ENCODE data around the gene FBXL3.

FBXL3 gene

GRCh38 chr13:77002590-77003190 is 24.3 kb downstream of the FBXL3 start:
- DNase-seq = no peak
- peaks cover 13% of the 10 kb centered on the region for H3K4me1 ChIP-seq (ENCODE audit: low read length)
- TF ChIP-seq EZH2phosphoT487 (IDR thresholded peaks at IDR 0.05; ENCODE audit: low read length) = no peak
- TF ChIP-seq CTCF (IDR thresholded peaks at IDR 0.05; ENCODE audit: low read length) = peak; percentile 68
- peaks cover 3% of the 10 kb centered on the region; the same call in 1 of the 2 replicates for H3K36me3 ChIP-seq (replicated peaks; ENCODE audit: insufficient read depth, low read length)
- H3K27ac ChIP-seq (ENCODE audit: low read length) = no peak overlapping the region
- no peaks in the 10 kb centered on the region for H4K20me1 ChIP-seq (ENCODE audit: insufficient read depth, low read length)
- H3K9me3 ChIP-seq (replicated peaks; ENCODE audit: insufficient read depth, low read length) = no peaks in the 10 kb centered on the region
- H3K4me3 ChIP-seq (ENCODE audit: low read length) = no peak overlapping the region
- H3K4me2 ChIP-seq (ENCODE audit: low read depth, low read length) = no peak overlapping the region
- H3K27me3 ChIP-seq (replicated peaks; ENCODE audit: insufficient read depth, low read length) = no peaks in the 10 kb centered on the region
- peaks cover 20% of the 10 kb centered on the region for H3K79me2 ChIP-seq (ENCODE audit: low read length)
- no peaks in the 10 kb centered on the region for H3K9me2 ChIP-seq (replicated peaks; ENCODE audit: insufficient read depth, low read length)
- 0 out of 2 replicates have a peak, but pooled peaks cover 9% of the 10 kb centered on the region for H3F3A ChIP-seq (ENCODE audit: insufficient read depth, low read length)
- no peak overlapping the region for H3K9ac ChIP-seq (ENCODE audit: low read length)
- H2AFZ ChIP-seq (ENCODE audit: low read length) = no peak overlapping the region

DNA sequence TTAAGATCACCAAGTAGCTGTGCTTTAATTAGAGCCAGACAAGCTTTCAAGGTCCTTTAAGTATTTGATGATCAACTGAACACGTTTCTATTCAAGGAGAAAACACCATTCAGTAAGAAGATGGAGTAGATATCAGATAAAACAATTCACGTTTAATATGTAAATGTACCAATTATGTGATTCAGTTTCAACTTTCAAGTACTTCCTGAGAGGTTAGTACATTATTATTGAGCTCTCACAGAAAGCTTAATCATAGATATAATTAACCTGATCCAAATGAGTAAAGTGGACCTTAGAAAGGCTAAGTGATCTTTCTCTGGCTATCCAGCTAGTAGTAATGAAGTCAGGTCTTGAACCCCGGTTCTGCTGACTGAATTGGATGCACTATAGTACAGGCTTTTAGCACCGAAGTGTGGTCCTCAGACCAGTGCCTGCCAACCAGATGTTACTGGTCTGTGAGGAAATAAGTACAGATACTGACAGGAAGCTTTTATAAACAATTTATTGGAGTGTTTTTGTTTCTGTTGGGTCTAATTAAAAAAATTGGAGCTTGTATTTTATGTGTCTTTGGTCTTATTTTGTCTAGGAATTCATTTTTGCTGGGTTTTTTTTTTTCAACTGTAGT is 24.9 kb downstream of the FBXL3 start:
- H4K20me1 ChIP-seq (ENCODE audit: insufficient read depth, low read length) = no peaks in the 10 kb centered on the region
- H3K4me2 ChIP-seq (ENCODE audit: low read depth, low read length) = no peak overlapping the region
- H3K4me3 ChIP-seq (ENCODE audit: low read length) = no peak overlapping the region
- no peaks in the 10 kb centered on the region for H3K27me3 ChIP-seq (replicated peaks; ENCODE audit: insufficient read depth, low read length)
- H3F3A ChIP-seq (ENCODE audit: insufficient read depth, low read length) = 0 out of 2 replicates have a peak, but pooled peaks cover 9% of the 10 kb centered on the region
- no peaks in the 10 kb centered on the region for H3K9me2 ChIP-seq (replicated peaks; ENCODE audit: insufficient read depth, low read length)
- no peak overlapping the region for H2AFZ ChIP-seq (ENCODE audit: low read length)
- peaks cover 14% of the 10 kb centered on the region for H3K79me2 ChIP-seq (ENCODE audit: low read length)
- no peak for TF ChIP-seq EZH2 (optimal IDR thresholded peaks at IDR 0.05; ENCODE audit: low read depth, low read length)
- no peak for TF ChIP-seq CTCF (IDR thresholded peaks at IDR 0.05; ENCODE audit: low read length)
- no peak for TF ChIP-seq EZH2phosphoT487 (IDR thresholded peaks at IDR 0.05; ENCODE audit: low read length)
- H3K27ac ChIP-seq (ENCODE audit: low read length) = no peak overlapping the region
- H3K4me1 ChIP-seq (ENCODE audit: low read length) = peaks cover 13% of the 10 kb centered on the region
- H3K9me3 ChIP-seq (replicated peaks; ENCODE audit: insufficient read depth, low read length) = no peaks in the 10 kb centered on the region
- H3K9ac ChIP-seq (ENCODE audit: low read length) = no peak overlapping the region
- DNase-seq = no peak
- H3K36me3 ChIP-seq (replicated peaks; ENCODE audit: insufficient read depth, low read length) = no peaks in the 10 kb centered on the region; the same call in 1 of the 2 replicates

DNA sequence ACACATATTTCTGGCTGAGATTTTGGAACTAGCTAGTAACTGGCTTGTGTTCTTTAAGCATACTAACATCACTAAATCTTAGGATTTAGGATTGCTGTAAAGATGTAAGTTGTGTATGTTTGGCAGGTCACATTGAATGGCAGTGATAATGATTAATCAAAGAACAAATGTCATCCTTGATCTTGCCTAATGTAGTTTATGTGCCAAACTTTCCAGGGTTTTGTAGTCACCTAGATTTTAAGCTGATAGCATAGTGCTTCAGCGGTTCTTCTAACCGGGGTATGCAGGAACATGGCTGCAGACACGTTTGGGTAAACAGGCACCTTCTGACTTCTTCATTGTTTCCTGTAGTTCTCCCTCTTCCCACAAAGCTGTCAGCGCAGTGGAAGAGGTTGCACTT is 25.4 kb downstream of the FBXL3 start:
- Histone ChIP-seq H4K20me1 (ENCODE audit: insufficient read depth, low read length) (no peaks in the 10 kb centered on the region), H3K27ac (ENCODE audit: low read length) (no peak overlapping the region)

More for the DNA sequence above, 25.4 kb downstream of the FBXL3 start:
- 0 out of 2 replicates have a peak, but pooled peaks cover 9% of the 10 kb centered on the region for H3F3A ChIP-seq (ENCODE audit: insufficient read depth, low read length)
- no peak for DNase-seq
- H3K9ac ChIP-seq (ENCODE audit: low read length) = no peak overlapping the region
- TF ChIP-seq CTCF (IDR thresholded peaks at IDR 0.05; ENCODE audit: low read length) (no peak), EZH2phosphoT487 (IDR thresholded peaks at IDR 0.05; ENCODE audit: low read length) (no peak), EZH2 (optimal IDR thresholded peaks at IDR 0.05; ENCODE audit: low read depth, low read length) (no peak)
- peaks cover 10% of the 10 kb centered on the region for H3K79me2 ChIP-seq (ENCODE audit: low read length)
- no peaks in the 10 kb centered on the region for H3K9me2 ChIP-seq (replicated peaks; ENCODE audit: insufficient read depth, low read length)
- no peak overlapping the region for H3K4me2 ChIP-seq (ENCODE audit: low read depth, low read length)
- H3K36me3 ChIP-seq (replicated peaks; ENCODE audit: insufficient read depth, low read length) = no peaks in the 10 kb centered on the region; the same call in 1 of the 2 replicates
- no peak overlapping the region for H2AFZ ChIP-seq (ENCODE audit: low read length)
- peaks cover 13% of the 10 kb centered on the region for H3K4me1 ChIP-seq (ENCODE audit: low read length)
- no peaks in the 10 kb centered on the region for H3K27me3 ChIP-seq (replicated peaks; ENCODE audit: insufficient read depth, low read length)
- H3K4me3 ChIP-seq (ENCODE audit: low read length) = no peak overlapping the region
- no peaks in the 10 kb centered on the region for H3K9me3 ChIP-seq (replicated peaks; ENCODE audit: insufficient read depth, low read length)

Data from MM.1S (cell line).